ENCODE results near the gene HNRNPA1.

- TF ChIP-seq, protein P1, sequence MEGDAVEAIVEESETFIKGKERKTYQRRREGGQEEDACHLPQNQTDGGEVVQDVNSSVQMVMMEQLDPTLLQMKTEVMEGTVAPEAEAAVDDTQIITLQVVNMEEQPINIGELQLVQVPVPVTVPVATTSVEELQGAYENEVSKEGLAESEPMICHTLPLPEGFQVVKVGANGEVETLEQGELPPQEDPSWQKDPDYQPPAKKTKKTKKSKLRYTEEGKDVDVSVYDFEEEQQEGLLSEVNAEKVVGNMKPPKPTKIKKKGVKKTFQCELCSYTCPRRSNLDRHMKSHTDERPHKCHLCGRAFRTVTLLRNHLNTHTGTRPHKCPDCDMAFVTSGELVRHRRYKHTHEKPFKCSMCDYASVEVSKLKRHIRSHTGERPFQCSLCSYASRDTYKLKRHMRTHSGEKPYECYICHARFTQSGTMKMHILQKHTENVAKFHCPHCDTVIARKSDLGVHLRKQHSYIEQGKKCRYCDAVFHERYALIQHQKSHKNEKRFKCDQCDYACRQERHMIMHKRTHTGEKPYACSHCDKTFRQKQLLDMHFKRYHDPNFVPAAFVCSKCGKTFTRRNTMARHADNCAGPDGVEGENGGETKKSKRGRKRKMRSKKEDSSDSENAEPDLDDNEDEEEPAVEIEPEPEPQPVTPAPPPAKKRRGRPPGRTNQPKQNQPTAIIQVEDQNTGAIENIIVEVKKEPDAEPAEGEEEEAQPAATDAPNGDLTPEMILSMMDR (IDR thresholded peaks at IDR 0.05; ENCODE audit: borderline replicate concordance, extremely low read depth, low read length, poor library complexity, severe bottlenecking) = peak; percentile 68
- no peak for TF ChIP-seq EZH2 (IDR thresholded peaks at IDR 0.05; ENCODE audit: borderline replicate concordance, low read depth, low read length, severe bottlenecking)
Observed at GRCh38 chr12:54251667-54252284, 28.8 kb upstream of the HNRNPA1 start.
